Skeletal muscle satellite cell (primary cell): ENCODE results near the gene DACH2.
"Not testable (repeated sequence)": the region's sequence is repeated elsewhere in the genome, so short reads cannot be mapped to it uniquely, and the experiment has no call there.

ENCODE experiments used
- H3K27me3 ChIP-seq: 2 replicates; pipeline ENCODE4 v1.7.0; 2013; ENCODE audit warnings: low read length; ENCODE audit not compliant: control insufficient read depth, insufficient read depth
- H3K36me3 ChIP-seq: 2 replicates; pipeline ENCODE4 v1.7.0; 2013; ENCODE audit warnings: mild to moderate bottlenecking, control low read depth, low read length; ENCODE audit not compliant: insufficient read depth
- H3K4me1 ChIP-seq: 2 replicates; pipeline ENCODE4 v1.7.0; 2013; ENCODE audit warnings: low read length; ENCODE audit not compliant: control insufficient read depth, insufficient read depth
- H3K4me2 ChIP-seq: 2 replicates; pipeline ENCODE4 v1.7.0; 2013; ENCODE audit warnings: mild to moderate bottlenecking, low read length
- H3K4me3 ChIP-seq: 2 replicates; pipeline ENCODE4 v1.7.0; 2013; ENCODE audit warnings: low read length
- H3K9ac ChIP-seq: 2 replicates; pipeline ENCODE4 v1.7.0; 2013; ENCODE audit warnings: mild to moderate bottlenecking, low read depth, low read length, moderate library complexity
- H3K9me3 ChIP-seq: replicated peaks from 2 replicates; pipeline ENCODE4 v1.7.0; 2013; ENCODE audit warnings: mild to moderate bottlenecking, control low read depth, low read length

The DACH2 gene

GRCh38 chrX:86171366-86171765 lies 23.1 kb downstream of the DACH2 start:
- Histone ChIP-seq H3K4me1 (no peaks in the 10 kb centered on the region), H3K27me3 (no peaks in the 10 kb centered on the region), H3K4me3 (no peak overlapping the region), H3K36me3 (no peaks in the 10 kb centered on the region), H3K9me3 (no peaks in the 10 kb centered on the region), H3K9ac (no peak overlapping the region), H3K4me2 (no peak overlapping the region)

- Histone ChIP-seq H3K4me3 (no peak overlapping the region), H3K27me3 (no peaks in the 10 kb centered on the region), H3K9ac (no peak overlapping the region), H3K9me3 (no peaks in the 10 kb centered on the region), H3K4me2 (no peak overlapping the region), H3K36me3 (no peaks in the 10 kb centered on the region), H3K4me1 (no peaks in the 10 kb centered on the region)
These were observed 30.7 kb downstream of the DACH2 start for GRCh38 chrX:86178906-86179305.

GRCh38 chrX:86181325-86181724 lies 33.1 kb downstream of the DACH2 start:
- H3K4me1 ChIP-seq, H3K36me3 ChIP-seq, H3K9ac ChIP-seq, H3K27me3 ChIP-seq, H3K9me3 ChIP-seq, H3K4me2 ChIP-seq, H3K4me3 ChIP-seq: not testable (repeated sequence)

GRCh38 chrX:86192827-86193226 lies 44.6 kb downstream of the DACH2 start:
- Histone ChIP-seq H3K9me3 (no peaks in the 10 kb centered on the region), H3K4me2 (no peak overlapping the region), H3K4me3 (no peak overlapping the region), H3K27me3 (no peaks in the 10 kb centered on the region), H3K9ac (no peak overlapping the region), H3K36me3 (no peaks in the 10 kb centered on the region), H3K4me1 (no peaks in the 10 kb centered on the region)

- no peaks in the 10 kb centered on the region for H3K9me3 ChIP-seq
- H3K36me3 ChIP-seq, result no peaks in the 10 kb centered on the region
- H3K27me3 ChIP-seq, result no peaks in the 10 kb centered on the region
- no peak overlapping the region for H3K4me2 ChIP-seq
- no peaks in the 10 kb centered on the region for H3K4me1 ChIP-seq
- H3K9ac ChIP-seq, result no peak overlapping the region
- no peak overlapping the region for H3K4me3 ChIP-seq
These were observed 46.5 kb downstream of the DACH2 start for GRCh38 chrX:86194758-86195157.

- no peak overlapping the region for H3K9ac ChIP-seq
- H3K4me1 ChIP-seq, result no peaks in the 10 kb centered on the region
- H3K27me3 ChIP-seq, result no peaks in the 10 kb centered on the region
- no peak overlapping the region for H3K4me2 ChIP-seq
- H3K9me3 ChIP-seq, result no peaks in the 10 kb centered on the region
- H3K4me3 ChIP-seq, result no peak overlapping the region
- H3K36me3 ChIP-seq, result no peaks in the 10 kb centered on the region
These were observed 47.1 kb downstream of the DACH2 start for GRCh38 chrX:86195343-86195742.

- H3K27me3 ChIP-seq, result no peaks in the 10 kb centered on the region
- H3K4me3 ChIP-seq, result no peak overlapping the region
- H3K9me3 ChIP-seq, result no peaks in the 10 kb centered on the region
- no peak overlapping the region for H3K9ac ChIP-seq
- no peaks in the 10 kb centered on the region for H3K36me3 ChIP-seq
- no peak overlapping the region for H3K4me2 ChIP-seq
- no peaks in the 10 kb centered on the region for H3K4me1 ChIP-seq
These were observed 49.6 kb downstream of the DACH2 start for GRCh38 chrX:86197815-86198214.

- Histone ChIP-seq H3K9me3 (no peaks in the 10 kb centered on the region), H3K36me3 (no peaks in the 10 kb centered on the region), H3K4me2 (no peak overlapping the region), H3K9ac (no peak overlapping the region), H3K27me3 (no peaks in the 10 kb centered on the region), H3K4me1 (no peaks in the 10 kb centered on the region), H3K4me3 (no peak overlapping the region)
These were observed 62.5 kb downstream of the DACH2 start for GRCh38 chrX:86210772-86211171.

GRCh38 chrX:86215260-86215659 lies 67.0 kb downstream of the DACH2 start:
- Histone ChIP-seq H3K36me3 (no peaks in the 10 kb centered on the region), H3K4me1 (no peaks in the 10 kb centered on the region), H3K4me2 (no peak overlapping the region), H3K9ac (no peak overlapping the region), H3K9me3 (no peaks in the 10 kb centered on the region), H3K27me3 (no peaks in the 10 kb centered on the region), H3K4me3 (no peak overlapping the region)

GRCh38 chrX:86237482-86237881 lies 89.2 kb downstream of the DACH2 start:
- no peaks in the 10 kb centered on the region for H3K36me3 ChIP-seq

GRCh38 chrX:86241547-86241946 lies 93.3 kb downstream of the DACH2 start:
- Histone ChIP-seq H3K4me3 (no peak overlapping the region), H3K36me3 (no peaks in the 10 kb centered on the region), H3K4me1 (no peaks in the 10 kb centered on the region), H3K27me3 (no peaks in the 10 kb centered on the region), H3K4me2 (no peak overlapping the region), H3K9ac (no peak overlapping the region), H3K9me3 (peaks cover 8% of the 10 kb centered on the region)

More at GRCh38 chrX:86237482-86237881, 89.2 kb downstream of the DACH2 start:
- Histone ChIP-seq H3K4me2 (no peak overlapping the region), H3K4me3 (no peak overlapping the region), H3K9me3 (peaks cover 8% of the 10 kb centered on the region), H3K4me1 (no peaks in the 10 kb centered on the region), H3K27me3 (no peaks in the 10 kb centered on the region), H3K9ac (no peak overlapping the region)

GRCh38 chrX:86263526-86263925 lies 115.3 kb downstream of the DACH2 start:
- Histone ChIP-seq H3K4me2 (no peak overlapping the region), H3K4me3 (no peak overlapping the region), H3K9me3 (no peaks in the 10 kb centered on the region), H3K36me3 (no peaks in the 10 kb centered on the region), H3K9ac (no peak overlapping the region), H3K4me1 (no peaks in the 10 kb centered on the region), H3K27me3 (no peaks in the 10 kb centered on the region)
